Lung (tissue), 12 donors: Measurements from ENCODE around the gene BRMS1. TPM values are rescaled to one million over a fixed set of nuclear protein-coding genes. Genes with fewer than 3 reads are reported as not detected.

Source experiments
- ATAC-seq: fragments of 200-7000 bp; cut with Tn5 transposase; one replicate; pipeline ENCODE4 v1.9.1; 2020; ENCODE audit warnings: moderate number of reproducible peaks; ENCODE audit not compliant: insufficient read depth, low FRiP score
- DNase-seq, 3 donors: peaks; one replicate each; pipeline ENCODE4 v3.0.0-alpha.2; 2013 to 2017
- H3K27ac ChIP-seq, 2 donors: one replicate each; pipeline ENCODE4 v1.5.1; 2013; ENCODE audit warnings: mild to moderate bottlenecking in 2 of 2, moderate library complexity in 2 of 2, control low read depth in 1 of 2, inconsistent platforms in 1 of 2, low read depth in 1 of 2, low read length in 1 of 2
- H3K27me3 ChIP-seq, 3 donors: one replicate each; pipeline ENCODE4 v1.5.1; 2013; ENCODE audit warnings: low read length in 2 of 3; ENCODE audit not compliant: control insufficient read depth in 3 of 3, insufficient read depth in 3 of 3
- H3K36me3 ChIP-seq, 4 donors: one replicate each; pipeline ENCODE4 v1.5.1; 2013; ENCODE audit warnings: low read length in 4 of 4, mild to moderate bottlenecking in 1 of 4, moderate library complexity in 1 of 4; ENCODE audit not compliant: control insufficient read depth in 4 of 4, insufficient read depth in 4 of 4
- H3K4me1 ChIP-seq, 5 donors: one replicate each; pipeline ENCODE4 v1.5.1; 2013; ENCODE audit warnings: low read length in 5 of 5, mild to moderate bottlenecking in 2 of 5, moderate library complexity in 1 of 5; ENCODE audit not compliant: control insufficient read depth in 5 of 5, insufficient read depth in 5 of 5
- H3K4me3 ChIP-seq: one replicate; pipeline ENCODE4 v1.5.1; 2013; ENCODE audit warnings: mild to moderate bottlenecking, control low read depth, moderate library complexity
- H3K9ac ChIP-seq, 2 donors: one replicate each; pipeline ENCODE4 v1.5.1; 2013; ENCODE audit warnings: low read length in 2 of 2, control low read depth in 1 of 2; ENCODE audit not compliant: insufficient read depth in 1 of 2
- H3K9me3 ChIP-seq, 4 donors: one replicate each; pipeline ENCODE4 v1.5.1; 2013; ENCODE audit warnings: low read length in 3 of 4, mild to moderate bottlenecking in 1 of 4, moderate library complexity in 1 of 4; ENCODE audit not compliant: control insufficient read depth in 4 of 4, insufficient read depth in 3 of 4
- whole genome bisulfite sequencing, 2 donors: extraction: QIAGEN DNeasy Blood & Tissue Kit; methylation state at CpG; one replicate each; pipeline ENCODE4 v1.1.7; 2013; 5-methylcytosine and 5-hydroxymethylcytosine counted together
- polyA plus RNA-seq, 2 donors: library from polyadenylated mRNA; stranded (reverse); fragments of 200-250 nt; gene quantifications; one replicate each; pipeline ENCODE4 v1.2.1, GENCODE V29; 2013
- total RNA-seq, 2 donors: library from RNA; depleted of rRNA in 1 of 2; stranded (reverse); fragments of >200 nt in 1 of 2; gene quantifications; one replicate each; pipeline ENCODE4 v1.2.1, GENCODE V29; 2014 to 2021
- TF ChIP-seq, protein P1 (sequence below): IDR thresholded peaks from 2 replicates; pipeline ENCODE4 v1.5.1; 2012; ENCODE audit warnings: mild to moderate bottlenecking; ENCODE audit errors: control extremely low read depth, extremely low read depth
- donor health status: control.
- donor health status: control.
- donor health status: Bipolar disorder and iron deficiency.
- donor health status: healthy.
- donor health status: DM: yes; HTN: yes; CAD: no.

Gene BRMS1
- total and polyA plus RNA-seq, 4 donors, result 23.7 to 88.7 (median 49.2) TPM

DNA sequence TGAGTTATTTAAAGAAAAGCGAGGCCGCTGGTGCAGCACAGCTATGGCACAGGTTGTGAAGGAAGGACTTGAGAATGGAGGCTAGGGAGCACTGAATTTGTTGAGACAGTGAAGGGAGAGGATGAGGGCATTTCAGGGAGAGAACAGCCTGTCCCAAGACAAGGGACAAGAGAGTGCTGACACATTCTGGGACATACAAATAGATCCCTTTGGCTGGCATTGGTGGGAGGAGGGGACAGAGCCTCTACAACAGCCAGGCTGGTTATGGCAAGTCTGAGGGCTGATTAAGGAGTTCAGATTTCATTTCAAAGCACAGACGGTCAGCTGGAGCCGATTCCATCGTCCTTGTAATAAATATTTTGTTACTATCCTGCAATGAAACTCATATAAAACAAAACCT is 28.4 kb upstream of the BRMS1 start:
- peak overlapping the region in 1 of 2 donors; percentile 80 for H3K27ac ChIP-seq
- ATAC-seq (no peak), DNase-seq (no peak)
- H3K9ac ChIP-seq, result no peak overlapping the region
- WGBS, 2 donors, result 73 to 84% methylated on average over 5 of the region's 5 CpGs
- TF ChIP-seq, protein P1, sequence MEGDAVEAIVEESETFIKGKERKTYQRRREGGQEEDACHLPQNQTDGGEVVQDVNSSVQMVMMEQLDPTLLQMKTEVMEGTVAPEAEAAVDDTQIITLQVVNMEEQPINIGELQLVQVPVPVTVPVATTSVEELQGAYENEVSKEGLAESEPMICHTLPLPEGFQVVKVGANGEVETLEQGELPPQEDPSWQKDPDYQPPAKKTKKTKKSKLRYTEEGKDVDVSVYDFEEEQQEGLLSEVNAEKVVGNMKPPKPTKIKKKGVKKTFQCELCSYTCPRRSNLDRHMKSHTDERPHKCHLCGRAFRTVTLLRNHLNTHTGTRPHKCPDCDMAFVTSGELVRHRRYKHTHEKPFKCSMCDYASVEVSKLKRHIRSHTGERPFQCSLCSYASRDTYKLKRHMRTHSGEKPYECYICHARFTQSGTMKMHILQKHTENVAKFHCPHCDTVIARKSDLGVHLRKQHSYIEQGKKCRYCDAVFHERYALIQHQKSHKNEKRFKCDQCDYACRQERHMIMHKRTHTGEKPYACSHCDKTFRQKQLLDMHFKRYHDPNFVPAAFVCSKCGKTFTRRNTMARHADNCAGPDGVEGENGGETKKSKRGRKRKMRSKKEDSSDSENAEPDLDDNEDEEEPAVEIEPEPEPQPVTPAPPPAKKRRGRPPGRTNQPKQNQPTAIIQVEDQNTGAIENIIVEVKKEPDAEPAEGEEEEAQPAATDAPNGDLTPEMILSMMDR, result no peak
- no peaks in the 10 kb centered on the region for H3K36me3 ChIP-seq
- no peaks in the 10 kb centered on the region for H3K9me3 ChIP-seq
- no peak overlapping the region for H3K4me3 ChIP-seq
- H3K27me3 ChIP-seq, result peaks cover 0 to 28% (median 21%) of the 10 kb centered on the region in 3 donors
- peaks cover 0 to 10% (median 3%) of the 10 kb centered on the region in 5 donors for H3K4me1 ChIP-seq

DNA sequence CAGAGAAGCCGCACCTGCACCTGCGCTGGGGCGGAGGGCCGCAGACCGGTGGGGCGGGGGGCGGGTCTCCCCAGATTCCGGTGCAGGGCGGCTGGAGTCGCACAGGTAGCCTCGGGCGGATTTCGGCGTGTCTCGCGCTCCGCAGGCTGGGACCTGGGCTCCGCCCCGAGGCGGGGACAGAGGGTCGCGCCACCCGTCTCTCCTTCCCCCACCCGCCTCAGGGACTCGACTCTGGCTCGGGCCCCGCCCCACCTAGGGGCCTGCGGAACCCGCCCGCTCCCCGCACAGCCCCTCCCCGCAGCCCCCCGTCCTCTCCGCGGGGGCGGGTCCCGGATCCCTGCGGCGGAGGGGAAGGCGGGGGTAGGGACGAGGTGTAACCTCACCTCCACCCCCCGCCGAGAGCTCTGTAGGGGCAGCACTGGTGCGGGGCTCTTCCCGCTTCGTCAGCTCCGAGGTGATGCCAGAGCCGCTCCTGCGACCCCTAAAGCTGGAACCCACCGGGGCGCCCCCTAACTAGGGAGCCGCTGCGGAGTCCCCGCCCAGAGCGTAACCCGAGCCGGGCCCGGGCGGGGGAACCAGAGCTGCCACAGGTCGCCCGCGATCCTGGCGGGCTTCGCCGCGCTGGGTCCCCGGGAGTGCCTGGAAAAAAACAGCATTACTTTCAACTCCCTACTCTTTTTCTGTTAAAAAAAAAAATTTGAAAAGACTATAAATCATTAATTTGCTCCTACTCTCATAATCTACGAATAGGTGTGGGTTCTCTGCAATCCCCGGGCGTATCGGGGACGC is 26.9 kb upstream of the BRMS1 start, which contains the start of gene SLC29A2:
SLC29A2 (minus strand) TSS at position 134 of the 789 bp plus-strand sequence. CDS start 169 bp downstream, outside the sequence.
- 0 to 1% methylated on average over 55 to 72 of the region's 72 CpGs for whole genome bisulfite sequencing, 2 donors
- ATAC-seq (peak; percentile 84), DNase-seq (peak; percentile 62 to 86 (median 84))
- TF ChIP-seq, protein P1, result no peak
- H3K27ac ChIP-seq, result peak within 1 kb of the TSS; percentile 84 to 93
- H3K4me1 ChIP-seq, result peaks cover 0 to 10% (median 3%) of the 10 kb centered on the region in 5 donors
- H3K4me3 ChIP-seq, result peak within 1 kb of the TSS; percentile 76
- H3K9ac ChIP-seq, result no peak within 1 kb of the TSS
- H3K9me3 ChIP-seq, result no peaks in the 10 kb centered on the region
- H3K36me3 ChIP-seq, result no peaks in the 10 kb centered on the region
- H3K27me3 ChIP-seq, result peaks cover 0 to 28% (median 21%) of the 10 kb centered on the region in 3 donors

DNA sequence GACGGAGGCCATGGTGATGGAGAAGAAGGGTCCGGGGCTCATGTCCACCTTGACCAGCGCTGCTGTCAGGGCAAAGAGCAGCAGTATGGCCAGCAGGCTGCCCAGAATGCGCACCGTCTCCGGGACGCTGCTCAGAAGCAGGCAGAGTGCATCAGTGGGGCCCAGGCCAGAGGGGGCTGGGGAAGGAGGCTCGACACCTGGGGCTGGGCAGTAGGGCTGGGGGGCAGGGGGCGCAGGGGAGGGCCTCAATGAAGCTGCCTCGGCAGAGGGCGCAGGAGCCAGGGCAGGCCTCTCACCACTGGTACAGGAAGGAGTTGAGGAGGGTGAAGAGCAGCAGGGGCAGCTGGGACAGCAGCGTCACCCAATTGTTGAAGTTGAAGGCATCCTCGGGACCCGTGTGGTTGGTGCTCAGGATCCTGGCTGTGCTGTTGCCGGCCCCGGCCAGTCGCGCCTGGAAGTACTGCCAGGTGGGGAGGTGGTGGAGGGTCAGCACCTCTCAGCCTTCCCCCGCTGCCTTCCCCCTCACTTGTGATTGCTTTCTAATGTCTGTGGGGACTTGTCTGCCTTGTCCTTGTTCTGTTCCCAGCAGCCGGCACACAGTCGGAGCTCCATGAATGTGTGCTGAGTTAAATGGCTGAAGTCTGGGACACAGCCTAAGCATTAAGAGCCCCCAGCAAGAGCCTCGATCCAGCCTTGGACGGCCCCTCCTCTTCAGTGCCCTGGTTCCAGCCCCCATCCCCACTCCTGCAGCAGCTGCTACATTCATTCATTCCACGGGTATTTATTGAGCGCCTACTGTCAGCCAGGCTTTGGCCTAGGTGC is 24.4 kb upstream of the BRMS1 start:
- TF ChIP-seq, protein P1, result no peak

More for the DNA sequence above, 24.4 kb upstream of the BRMS1 start:
- H3K4me1 ChIP-seq, result peaks cover 0 to 10% (median 3%) of the 10 kb centered on the region in 5 donors
- H3K36me3 ChIP-seq, result no peaks in the 10 kb centered on the region
- no peak overlapping the region for H3K4me3 ChIP-seq
- no peak for ATAC-seq
- H3K9me3 ChIP-seq, result no peaks in the 10 kb centered on the region
- peaks cover 0 to 28% (median 21%) of the 10 kb centered on the region in 3 donors for H3K27me3 ChIP-seq
- no peak overlapping the region for H3K9ac ChIP-seq
- 88 to 90% methylated on average over 25 of the region's 25 CpGs for WGBS, 2 donors
- no peak for DNase-seq
- H3K27ac ChIP-seq, result no peak overlapping the region
